BLaER1 (cell line): ENCODE results near the gene ABCC4.
"Not testable (repeated sequence)": the region's sequence is repeated elsewhere in the genome, so short reads cannot be mapped to it uniquely, and the experiment has no call there.

Experiments
- H3K27ac ChIP-seq: shearing (Covaris generic); formaldehyde crosslinking; 2 replicates; pipeline ENCODE4 v1.8.1; 2022
- H3K27me3 ChIP-seq: shearing (Covaris generic); formaldehyde crosslinking; 2 replicates; pipeline ENCODE4 v1.8.1; 2022
- H3K36me3 ChIP-seq: shearing (Covaris generic); formaldehyde crosslinking; 2 replicates; pipeline ENCODE4 v1.8.1; 2022
- H3K4me1 ChIP-seq: shearing (Covaris generic); formaldehyde crosslinking; 2 replicates; pipeline ENCODE4 v1.8.1; 2022
- H3K4me2 ChIP-seq: shearing (Covaris generic); formaldehyde crosslinking; 2 replicates; pipeline ENCODE4 v1.8.1; 2022
- H3K4me3 ChIP-seq: shearing (Covaris generic); formaldehyde crosslinking; 2 replicates; pipeline ENCODE4 v1.8.1; 2022
- H3K9ac ChIP-seq: shearing (Covaris generic); formaldehyde crosslinking; 2 replicates; pipeline ENCODE4 v1.8.1; 2022
- H3K9me3 ChIP-seq: shearing (Covaris generic); formaldehyde crosslinking; 2 replicates; pipeline ENCODE4 v1.8.1; 2022
- H4K20me1 ChIP-seq: shearing (Covaris generic); formaldehyde crosslinking; 2 replicates; pipeline ENCODE4 v1.8.1; 2022
- Cebpa-rat ChIP-seq: shearing (Covaris generic); IDR thresholded peaks from 2 replicates; pipeline ENCODE4 v1.8.1; 2022

Gene ABCC4

DNA sequence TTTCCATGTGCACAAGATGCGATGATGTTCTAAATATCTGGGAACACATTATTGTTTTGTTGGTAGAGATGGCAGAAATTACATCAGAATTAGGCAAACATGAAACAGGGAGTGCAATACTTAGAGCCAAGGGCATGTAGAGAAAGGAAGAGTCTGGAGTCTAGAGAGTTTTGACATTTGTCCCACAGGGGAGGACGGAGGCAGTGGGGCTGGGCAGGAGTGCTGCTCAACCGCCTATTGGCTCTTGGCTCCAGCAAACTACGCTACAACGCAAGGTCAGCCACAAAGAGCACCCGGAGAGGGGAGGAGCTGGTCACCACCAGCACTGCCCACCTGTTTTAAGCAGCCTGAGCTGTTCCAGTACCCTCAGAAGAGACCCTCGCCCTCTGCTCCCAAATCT lies 108.3 kb downstream of the ABCC4 start:
- no peak overlapping the region for H3K9ac ChIP-seq
- no peak overlapping the region for H3K4me2 ChIP-seq
- no peaks in the 10 kb centered on the region for H4K20me1 ChIP-seq
- no peaks in the 10 kb centered on the region for H3K9me3 ChIP-seq
- no peak for TF ChIP-seq Cebpa-rat
- H3K27ac ChIP-seq: no peak overlapping the region
- no peaks in the 10 kb centered on the region for H3K27me3 ChIP-seq
- peaks cover 15% of the 10 kb centered on the region for H3K36me3 ChIP-seq
- no peak overlapping the region for H3K4me3 ChIP-seq
- peaks cover 6% of the 10 kb centered on the region; the same call in 1 of the 2 replicates for H3K4me1 ChIP-seq

GRCh38 chr13:95192564-95192945 lies 108.7 kb downstream of the ABCC4 start:
- not testable (repeated sequence) for H3K27ac ChIP-seq, H3K9ac ChIP-seq, H3K4me3 ChIP-seq, H4K20me1 ChIP-seq, H3K4me2 ChIP-seq, H3K27me3 ChIP-seq, H3K4me1 ChIP-seq, H3K9me3 ChIP-seq
- peaks cover 15% of the 10 kb centered on the region for H3K36me3 ChIP-seq

DNA sequence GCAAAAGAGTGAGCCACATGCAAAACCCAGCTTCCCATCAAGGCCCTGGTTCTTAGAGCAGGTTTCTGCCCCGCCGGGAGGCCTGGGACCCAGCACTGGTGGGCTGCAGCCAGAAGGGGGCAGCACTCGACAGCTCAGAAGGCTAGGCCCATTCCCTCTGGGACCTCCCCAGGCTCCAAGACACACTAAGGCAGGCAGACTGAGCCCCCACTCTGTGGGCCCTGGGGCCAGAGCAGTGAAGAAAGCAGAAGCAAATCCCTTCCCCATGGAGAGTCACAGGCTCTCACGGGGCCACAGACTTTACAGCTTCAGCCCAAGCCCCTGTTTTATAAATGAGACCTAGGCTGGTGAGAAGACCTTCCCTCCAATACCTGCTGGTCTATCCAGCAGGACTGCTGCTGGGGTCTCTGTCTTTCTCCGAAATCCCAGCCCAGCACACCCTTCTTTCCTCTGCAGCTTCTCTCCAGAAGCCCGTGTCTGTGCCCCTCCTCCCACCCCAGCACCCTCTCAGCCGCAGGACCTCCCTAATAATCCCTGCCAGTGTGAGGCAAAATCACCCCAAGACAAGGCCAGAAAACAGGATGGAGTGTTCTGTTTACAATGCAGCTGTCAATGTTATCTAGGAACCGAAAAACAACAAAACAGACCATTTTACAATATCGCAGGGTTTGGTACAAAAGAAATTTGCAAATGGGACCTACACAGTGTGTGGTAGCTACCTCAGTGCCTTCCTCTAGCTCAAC lies 109.3 kb downstream of the ABCC4 start:
- Histone ChIP-seq H4K20me1 (no peaks in the 10 kb centered on the region), H3K9ac (no peak overlapping the region), H3K4me1 (peaks cover 10% of the 10 kb centered on the region), H3K4me2 (peak overlapping the region; percentile 22), H3K27ac (no peak overlapping the region), H3K9me3 (no peaks in the 10 kb centered on the region), H3K4me3 (no peak overlapping the region), H3K36me3 (peaks cover 15% of the 10 kb centered on the region), H3K27me3 (no peaks in the 10 kb centered on the region)
- TF ChIP-seq Cebpa-rat: no peak

GRCh38 chr13:95188128-95188527 lies 113.1 kb downstream of the ABCC4 start:
- H4K20me1 ChIP-seq: no peaks in the 10 kb centered on the region
- H3K4me1 ChIP-seq: peaks cover 47% of the 10 kb centered on the region
- H3K36me3 ChIP-seq: peaks cover 11% of the 10 kb centered on the region
- no peaks in the 10 kb centered on the region for H3K27me3 ChIP-seq
- no peak for TF ChIP-seq Cebpa-rat
- H3K4me2 ChIP-seq: no peak overlapping the region
- no peak overlapping the region for H3K4me3 ChIP-seq
- H3K27ac ChIP-seq: no peak overlapping the region
- peaks cover 4% of the 10 kb centered on the region; the same call in 1 of the 2 replicates for H3K9me3 ChIP-seq
- no peak overlapping the region for H3K9ac ChIP-seq

DNA sequence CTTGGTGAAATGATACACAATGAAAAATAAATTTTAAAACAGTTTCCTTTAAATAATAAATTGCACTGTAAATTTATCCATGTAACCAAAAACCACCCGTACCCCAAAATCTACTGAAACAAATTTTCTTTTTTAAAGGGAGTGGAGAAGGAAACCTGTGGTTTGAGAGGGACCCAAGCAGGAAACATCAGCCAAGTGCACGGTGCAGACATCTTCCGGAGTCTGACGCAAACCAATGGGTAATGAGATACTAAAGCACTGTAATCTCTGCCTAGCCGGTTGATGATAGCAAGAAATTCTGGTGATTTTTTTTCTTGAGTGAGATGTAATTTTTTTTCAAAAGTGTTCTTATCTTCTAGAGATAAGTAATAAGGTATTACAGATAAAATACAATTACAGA lies 115.4 kb downstream of the ABCC4 start:
- H3K27ac ChIP-seq: peak overlapping the region; percentile 53
- no peaks in the 10 kb centered on the region for H3K27me3 ChIP-seq
- no peaks in the 10 kb centered on the region for H4K20me1 ChIP-seq
- H3K9ac ChIP-seq: no peak overlapping the region
- peaks cover 8% of the 10 kb centered on the region; the same call in 1 of the 2 replicates for H3K36me3 ChIP-seq
- no peak for TF ChIP-seq Cebpa-rat
- peaks cover 53% of the 10 kb centered on the region for H3K4me1 ChIP-seq
- peak overlapping the region; percentile 23; the same call in 1 of the 2 replicates for H3K4me3 ChIP-seq
- peak overlapping the region; percentile 60 for H3K4me2 ChIP-seq
- H3K9me3 ChIP-seq: peaks cover 7% of the 10 kb centered on the region; the same call in 1 of the 2 replicates

DNA sequence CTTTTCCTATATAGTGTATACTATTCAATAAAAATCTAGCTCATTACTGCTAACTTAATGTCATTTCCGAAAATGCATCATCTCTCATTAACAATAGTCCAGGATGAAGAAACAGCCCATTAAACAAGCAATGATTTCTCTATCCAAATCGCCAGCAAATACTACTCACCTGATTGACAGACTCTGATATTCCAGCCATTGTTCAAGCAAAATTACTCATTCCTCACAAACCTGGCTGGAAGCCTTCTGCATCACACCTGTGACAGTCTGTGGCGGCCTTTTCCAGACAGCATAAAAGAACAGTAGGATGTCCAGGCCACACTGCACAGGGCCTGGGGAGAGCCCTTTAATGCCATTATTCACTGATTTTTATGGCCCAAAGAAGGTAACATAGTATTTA lies 115.9 kb downstream of the ABCC4 start:
- Histone ChIP-seq H4K20me1 (no peaks in the 10 kb centered on the region), H3K36me3 (peaks cover 10% of the 10 kb centered on the region; the same call in 1 of the 2 replicates), H3K4me1 (peaks cover 58% of the 10 kb centered on the region), H3K9me3 (peaks cover 7% of the 10 kb centered on the region; the same call in 1 of the 2 replicates), H3K9ac (no peak overlapping the region), H3K27ac (peak overlapping the region; percentile 53), H3K27me3 (no peaks in the 10 kb centered on the region), H3K4me3 (no peak overlapping the region), H3K4me2 (peak overlapping the region; percentile 60)
- TF ChIP-seq Cebpa-rat: no peak

DNA sequence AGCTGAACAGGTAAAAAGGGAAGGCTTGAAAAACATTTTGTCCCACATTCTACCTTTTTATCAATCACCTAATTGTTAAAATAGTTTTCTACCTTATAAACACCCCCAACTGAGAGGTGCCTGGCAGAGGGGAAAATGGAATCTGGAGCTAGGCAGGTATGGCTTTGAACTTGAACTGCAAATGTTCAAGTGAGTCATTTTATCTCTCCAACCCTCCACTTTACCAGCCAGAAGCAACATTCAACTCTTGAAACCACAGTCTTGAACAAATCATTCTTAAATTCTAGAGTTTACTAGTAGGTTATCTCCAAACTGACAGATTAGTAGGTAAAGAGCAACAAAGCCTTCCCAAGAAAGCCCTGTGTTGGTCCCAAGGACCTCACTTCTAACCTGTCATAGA lies 116.9 kb downstream of the ABCC4 start:
- no peak for TF ChIP-seq Cebpa-rat

GRCh38 chr13:95182570-95183265 lies 118.5 kb downstream of the ABCC4 start:
- Histone ChIP-seq H3K27ac (no peak overlapping the region), H3K9me3 (peaks cover 16% of the 10 kb centered on the region; the same call in 1 of the 2 replicates), H3K4me2 (no peak overlapping the region), H3K4me1 (peaks cover 58% of the 10 kb centered on the region), H4K20me1 (no peaks in the 10 kb centered on the region), H3K27me3 (no peaks in the 10 kb centered on the region), H3K4me3 (no peak overlapping the region), H3K9ac (no peak overlapping the region), H3K36me3 (peaks cover 35% of the 10 kb centered on the region)
- TF ChIP-seq Cebpa-rat: no peak

More for the DNA sequence above, 116.9 kb downstream of the ABCC4 start:
- Histone ChIP-seq H3K9ac (no peak overlapping the region), H3K4me2 (no peak overlapping the region; the same call in 1 of the 2 replicates), H3K36me3 (peaks cover 19% of the 10 kb centered on the region), H3K4me3 (no peak overlapping the region), H3K9me3 (peaks cover 16% of the 10 kb centered on the region; the same call in 1 of the 2 replicates), H3K27ac (peak overlapping the region; percentile 13; the same call in 1 of the 2 replicates), H3K4me1 (peaks cover 58% of the 10 kb centered on the region), H3K27me3 (no peaks in the 10 kb centered on the region), H4K20me1 (no peaks in the 10 kb centered on the region)

DNA sequence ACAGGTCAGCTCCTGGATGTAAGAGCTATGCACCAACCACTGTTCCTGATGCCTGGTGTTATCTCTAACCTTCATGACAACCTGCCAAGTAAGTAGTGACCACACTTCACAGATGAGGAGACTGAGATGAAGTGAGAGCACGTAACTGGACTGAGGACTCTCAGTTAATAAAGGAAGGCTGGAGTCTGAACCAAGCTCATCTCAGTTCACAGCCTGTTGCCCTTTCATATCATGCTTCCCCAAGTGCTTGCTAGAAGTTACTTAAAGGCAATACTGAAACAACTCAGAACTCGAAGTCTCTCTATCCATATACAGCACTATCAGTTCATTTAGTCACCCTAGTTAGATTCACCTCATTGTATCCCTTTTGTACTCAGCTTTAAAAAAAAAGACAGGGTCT lies 119.7 kb downstream of the ABCC4 start:
- Histone ChIP-seq H3K4me1 (peaks cover 53% of the 10 kb centered on the region), H3K9ac (no peak overlapping the region), H3K36me3 (peaks cover 44% of the 10 kb centered on the region), H3K4me2 (no peak overlapping the region), H3K9me3 (peaks cover 16% of the 10 kb centered on the region; the same call in 1 of the 2 replicates), H3K27ac (no peak overlapping the region), H3K27me3 (no peaks in the 10 kb centered on the region), H4K20me1 (no peaks in the 10 kb centered on the region), H3K4me3 (no peak overlapping the region)
- TF ChIP-seq Cebpa-rat: no peak
